ENCODE results near the gene NCF4. TPM values are rescaled to one million over a fixed set of nuclear protein-coding genes. Genes with fewer than 3 reads are reported as not detected.

NCF4 gene
- 10 to 100 TPM in 1 of 4 donors, 1 to 10 TPM in 3; 3.7 to 16.9 (median 7.0) TPM for total RNA-seq

- Histone ChIP-seq H3K4me1 (no peaks in the 10 kb centered on the region), H3K9me3 (no peaks in the 10 kb centered on the region), H3K27me3 (no peaks in the 10 kb centered on the region), H3K27ac (no peak within 1 kb of the TSS), H3K4me3 (replicated peaks in 1 of 3) (no peak within 1 kb of the TSS), H3K36me3 (no peaks in the 10 kb centered on the region)
- intact Hi-C loops (cut with DNase I), result loop anchor here (2.0 to 10.0 kb wide), 2 partner anchors 78 to 174 kb away; no protein-coding TSS in a partner anchor
- TF ChIP-seq, protein P1, sequence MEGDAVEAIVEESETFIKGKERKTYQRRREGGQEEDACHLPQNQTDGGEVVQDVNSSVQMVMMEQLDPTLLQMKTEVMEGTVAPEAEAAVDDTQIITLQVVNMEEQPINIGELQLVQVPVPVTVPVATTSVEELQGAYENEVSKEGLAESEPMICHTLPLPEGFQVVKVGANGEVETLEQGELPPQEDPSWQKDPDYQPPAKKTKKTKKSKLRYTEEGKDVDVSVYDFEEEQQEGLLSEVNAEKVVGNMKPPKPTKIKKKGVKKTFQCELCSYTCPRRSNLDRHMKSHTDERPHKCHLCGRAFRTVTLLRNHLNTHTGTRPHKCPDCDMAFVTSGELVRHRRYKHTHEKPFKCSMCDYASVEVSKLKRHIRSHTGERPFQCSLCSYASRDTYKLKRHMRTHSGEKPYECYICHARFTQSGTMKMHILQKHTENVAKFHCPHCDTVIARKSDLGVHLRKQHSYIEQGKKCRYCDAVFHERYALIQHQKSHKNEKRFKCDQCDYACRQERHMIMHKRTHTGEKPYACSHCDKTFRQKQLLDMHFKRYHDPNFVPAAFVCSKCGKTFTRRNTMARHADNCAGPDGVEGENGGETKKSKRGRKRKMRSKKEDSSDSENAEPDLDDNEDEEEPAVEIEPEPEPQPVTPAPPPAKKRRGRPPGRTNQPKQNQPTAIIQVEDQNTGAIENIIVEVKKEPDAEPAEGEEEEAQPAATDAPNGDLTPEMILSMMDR (IDR thresholded peaks at IDR 0.05), result no peak
- peak in 1 of 2 donors; percentile 12 for TF ChIP-seq POLR2A (IDR thresholded peaks at IDR 0.05)
- peak; percentile 9 to 26 for DNase-seq
- WGBS, 2 donors, result 69 to 86% methylated on average over 11 to 13 of the region's 17 CpGs
Measured at GRCh38 chr22:36860821-36861659, at the start of gene NCF4. NCF4 (plus strand) TSS chr22:36861006; CDS start chr22:36861172, 166 bp downstream.

GRCh38 chr22:36811094-36811800 lies 49.6 kb upstream of the NCF4 start:
- Histone ChIP-seq H3K9me3 (no peaks in the 10 kb centered on the region), H3K4me3 (replicated peaks in 1 of 3) (no peak overlapping the region), H3K36me3 (no peaks in the 10 kb centered on the region), H3K27me3 (peaks cover 2% of the 10 kb centered on the region), H3K4me1 (peaks cover 0 to 1% of the 10 kb centered on the region in 2 donors), H3K27ac (no peak overlapping the region)
- no peak for TF ChIP-seq POLR2A (IDR thresholded peaks at IDR 0.05)
- TF ChIP-seq, protein P1 (IDR thresholded peaks at IDR 0.05), result no peak
- peak; percentile 78 to 88 for DNase-seq
- 60 to 61% methylated on average over 3 of the region's 3 CpGs for WGBS, 2 donors
- intact Hi-C loops (cut with DNase I), result no loop called here

- Histone ChIP-seq H3K9me3 (no peaks in the 10 kb centered on the region), H3K27ac (no peak overlapping the region), H3K27me3 (peaks cover 11% of the 10 kb centered on the region), H3K4me1 (peaks cover 4 to 14% of the 10 kb centered on the region in 2 donors), H3K4me3 (replicated peaks in 1 of 3) (no peak overlapping the region), H3K36me3 (no peaks in the 10 kb centered on the region)
- TF ChIP-seq POLR2A (IDR thresholded peaks at IDR 0.05), result no peak
- TF ChIP-seq, protein P1 (IDR thresholded peaks at IDR 0.05), result no peak
- intact Hi-C loops (cut with DNase I), result no loop called here
- WGBS, 2 donors, result 42 to 50% methylated on average over 10 of the region's 10 CpGs
- peak; percentile 19 to 28 for DNase-seq
Measured at GRCh38 chr22:36814801-36815200, 46.0 kb upstream of the NCF4 start.

DNA sequence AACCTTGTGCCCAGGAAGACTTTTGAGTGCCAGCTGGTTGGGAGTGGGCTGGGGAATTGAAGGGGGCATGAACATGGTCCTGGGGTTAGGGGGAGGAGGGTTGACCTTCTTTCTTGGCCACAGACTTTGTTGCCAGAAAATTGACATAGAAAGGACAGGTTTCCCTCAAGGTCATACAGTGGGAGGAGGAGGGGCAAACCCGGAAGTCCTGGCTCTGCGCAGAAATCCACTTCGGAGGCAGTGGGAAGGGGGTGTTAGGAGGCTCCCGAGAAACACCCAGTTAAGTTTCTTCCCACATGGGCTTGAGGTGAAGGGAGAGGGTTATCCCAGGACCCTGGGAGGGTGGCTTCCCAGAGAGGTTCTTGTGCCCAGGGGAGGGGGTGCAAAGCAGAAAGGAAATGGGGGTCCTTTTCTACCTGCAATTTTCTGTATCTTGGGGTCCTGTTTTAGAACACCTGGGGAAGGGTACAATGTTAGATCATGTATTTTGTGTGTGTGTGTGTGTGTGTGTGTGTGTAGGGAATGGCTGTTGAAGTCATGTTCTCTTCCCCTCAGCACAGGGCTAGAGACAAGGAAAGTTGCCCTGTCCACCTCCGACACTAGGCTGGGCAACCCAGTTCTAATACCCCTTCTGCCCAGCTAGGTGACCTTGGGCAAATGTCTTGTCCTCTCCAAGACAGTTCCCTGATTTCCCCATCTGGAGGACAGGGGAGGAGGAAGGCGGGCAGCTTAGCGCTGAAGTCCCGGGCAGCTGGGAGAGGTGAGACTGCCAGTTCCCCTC lies 45.1 kb upstream of the NCF4 start:
- Histone ChIP-seq H3K4me3 (replicated peaks in 1 of 3) (no peak overlapping the region), H3K27me3 (peaks cover 11% of the 10 kb centered on the region), H3K9me3 (no peaks in the 10 kb centered on the region), H3K36me3 (no peaks in the 10 kb centered on the region), H3K27ac (no peak overlapping the region), H3K4me1 (peaks cover 4 to 14% of the 10 kb centered on the region in 2 donors)
- intact Hi-C loops (cut with DNase I), result no loop called here
- WGBS, 2 donors, result 51% methylated on average over 5 to 8 of the region's 8 CpGs
- TF ChIP-seq POLR2A (IDR thresholded peaks at IDR 0.05), result no peak
- TF ChIP-seq, protein P1 (IDR thresholded peaks at IDR 0.05), result no peak
- DNase-seq, result no peak

All from thyroid gland (tissue), 4 donors.